ENCODE measurements around the gene ZNF124. TPM values are rescaled to one million over a fixed set of nuclear protein-coding genes. Genes with fewer than 3 reads are reported as not detected.
A peak's percentile ranks its signal among the peaks of the same experiment; 100 is the strongest.

Gene ZNF124
- total RNA-seq, 5 donors from 2014 or later (not counting 1 experiment from before 2014, with no cell fraction given) = 17.0 to 22.1 (median 18.3) TPM

- ChIA-PET CTCF (interaction anchor here in 1 of 2 donors (0.6 kb wide), 1 partner anchor 10 kb away, joined by 3 read pairs; no protein-coding TSS in a partner anchor), POLR2A (interaction anchor here in 1 of 2 donors (0.5 kb wide), 1 partner anchor 16 kb away, joined by 14 read pairs; the partner anchor contains the start of gene ZNF669)
- Histone ChIP-seq H3K9me3 (no peaks in the 10 kb centered on the region), H3K27ac (ENCODE audit: low read length) (no peak overlapping the region), H3K27me3 (replicated peaks in 1 of 2; ENCODE audit: control insufficient read depth in 2 of 2, extremely low read depth in 1 of 2, insufficient read depth in 2 of 2, low read length in 1 of 2) (peaks cover 0 to 5% of the 10 kb centered on the region in 2 experiments), H3K36me3 (ENCODE audit: control insufficient read depth in 2 of 2, extremely low read depth in 1 of 2, insufficient read depth in 1 of 2, low read length in 1 of 2) (no peaks in the 10 kb centered on the region), H3K4me1 (ENCODE audit: control insufficient read depth in 1 of 2, extremely low read depth in 1 of 2, insufficient read depth in 2 of 2, low read length in 2 of 2) (no peaks in the 10 kb centered on the region), H3K4me3 (ENCODE audit: control insufficient read depth in 1 of 2, extremely low read depth in 1 of 2, low read length in 1 of 2) (no peak overlapping the region)
- H3K27me3 Mint-ChIP-seq = peaks cover 0 to 3% of the 10 kb centered on the region in 2 donors
- H3K4me3 Mint-ChIP-seq = no peak overlapping the region
- H3K4me1 Mint-ChIP-seq = peaks cover 0 to 5% (median 2%) of the 10 kb centered on the region in 3 donors
- no peaks in the 10 kb centered on the region for H3K36me3 Mint-ChIP-seq
- no peak overlapping the region for H3K27ac Mint-ChIP-seq
- no peaks in the 10 kb centered on the region for H3K9me3 Mint-ChIP-seq
- DNase-seq (no peak), ATAC-seq (replicated peaks in 1 of 4) (no peak)
- WGBS (ENCODE audit: insufficient coverage) = 95% methylated on average over 20 of the region's 22 CpGs
These were observed 52.0 kb downstream of the ZNF124 start for GRCh38 chr1:247119600-247120407.

- Histone ChIP-seq H3K4me1 (ENCODE audit: control insufficient read depth in 1 of 2, extremely low read depth in 1 of 2, insufficient read depth in 2 of 2, low read length in 2 of 2) (no peaks in the 10 kb centered on the region), H3K4me3 (ENCODE audit: control insufficient read depth in 1 of 2, extremely low read depth in 1 of 2, low read length in 1 of 2) (no peak overlapping the region), H3K9me3 (no peaks in the 10 kb centered on the region), H3K27me3 (replicated peaks in 1 of 2; ENCODE audit: control insufficient read depth in 2 of 2, extremely low read depth in 1 of 2, insufficient read depth in 2 of 2, low read length in 1 of 2) (peaks cover 0 to 12% of the 10 kb centered on the region in 2 experiments), H3K36me3 (ENCODE audit: control insufficient read depth in 2 of 2, extremely low read depth in 1 of 2, insufficient read depth in 1 of 2, low read length in 1 of 2) (no peaks in the 10 kb centered on the region), H3K27ac (ENCODE audit: low read length) (no peak overlapping the region)
- Mint-ChIP-seq H3K4me1 (peaks cover 0 to 5% (median 2%) of the 10 kb centered on the region in 3 donors), H3K4me3 (no peak overlapping the region), H3K9me3 (no peaks in the 10 kb centered on the region), H3K27ac (no peak overlapping the region), H3K36me3 (no peaks in the 10 kb centered on the region), H3K27me3 (peaks cover 0 to 4% of the 10 kb centered on the region in 2 donors)
- ChIA-PET CTCF (interaction anchor here in 1 of 2 donors (0.6 kb wide), 1 partner anchor 9 kb away, joined by 3 read pairs; no protein-coding TSS in a partner anchor), POLR2A (no interaction called here)
- 76% methylated on average over 10 of the region's 11 CpGs for WGBS (ENCODE audit: insufficient coverage)
- DNase-seq (peak in 6 of 35 experiments; percentile 11 to 34 (median 24)), ATAC-seq (replicated peaks in 1 of 4) (peak in 2 of 4 experiments; percentile 20 to 28)
These were observed 52.8 kb downstream of the ZNF124 start for GRCh38 chr1:247118946-247119446.

GRCh38 chr1:247115545-247115944 lies 56.3 kb downstream of the ZNF124 start:
- peaks cover 12 to 19% of the 10 kb centered on the region in 2 donors for H3K27me3 Mint-ChIP-seq
- CTCF ChIA-PET = no interaction called here

GRCh38 chr1:247115141-247115510 lies 56.7 kb downstream of the ZNF124 start:
- no peak overlapping the region for H3K27ac Mint-ChIP-seq
- H3K4me1 Mint-ChIP-seq = peaks cover 5 to 12% (median 12%) of the 10 kb centered on the region in 3 donors
- H3K4me3 Mint-ChIP-seq = peak overlapping the region in 1 of 3 donors; percentile 18
- DNase-seq = no peak
- Histone ChIP-seq H3K36me3 (ENCODE audit: control insufficient read depth in 2 of 2, extremely low read depth in 1 of 2, insufficient read depth in 1 of 2, low read length in 1 of 2) (no peaks in the 10 kb centered on the region), H3K4me3 (ENCODE audit: control insufficient read depth in 1 of 2, extremely low read depth in 1 of 2, low read length in 1 of 2) (no peak overlapping the region), H3K9me3 (no peaks in the 10 kb centered on the region), H3K4me1 (ENCODE audit: control insufficient read depth in 1 of 2, extremely low read depth in 1 of 2, insufficient read depth in 2 of 2, low read length in 2 of 2) (peaks cover 6 to 18% of the 10 kb centered on the region in 2 experiments), H3K27me3 (replicated peaks in 1 of 2; ENCODE audit: control insufficient read depth in 2 of 2, extremely low read depth in 1 of 2, insufficient read depth in 2 of 2, low read length in 1 of 2) (peaks cover 4 to 44% of the 10 kb centered on the region in 2 experiments), H3K27ac (ENCODE audit: low read length) (no peak overlapping the region)
- ChIA-PET POLR2A (no interaction called here), CTCF (no interaction called here)
- H3K9me3 Mint-ChIP-seq = no peaks in the 10 kb centered on the region
- no peak for ATAC-seq (replicated peaks in 1 of 4)
- H3K36me3 Mint-ChIP-seq = no peaks in the 10 kb centered on the region
- 78% methylated on average over 6 of the region's 7 CpGs for WGBS (ENCODE audit: insufficient coverage)
- peaks cover 12 to 22% of the 10 kb centered on the region in 2 donors for H3K27me3 Mint-ChIP-seq

More at GRCh38 chr1:247115545-247115944, 56.3 kb downstream of the ZNF124 start:
- peaks cover 4 to 40% of the 10 kb centered on the region in 2 experiments for H3K27me3 ChIP-seq (replicated peaks in 1 of 2; ENCODE audit: control insufficient read depth in 2 of 2, extremely low read depth in 1 of 2, insufficient read depth in 2 of 2, low read length in 1 of 2)
- H3K9me3 ChIP-seq = no peaks in the 10 kb centered on the region
- DNase-seq (no peak), ATAC-seq (replicated peaks in 1 of 4) (no peak)
- 92% methylated on average over 6 of the region's 12 CpGs for WGBS (ENCODE audit: insufficient coverage)
- Mint-ChIP-seq H3K9me3 (no peaks in the 10 kb centered on the region), H3K4me3 (peak overlapping the region in 1 of 3 donors; percentile 18), H3K4me1 (peaks cover 5 to 11% (median 11%) of the 10 kb centered on the region in 3 donors), H3K27ac (no peak overlapping the region), H3K36me3 (no peaks in the 10 kb centered on the region)
- H3K36me3 ChIP-seq (ENCODE audit: control insufficient read depth in 2 of 2, extremely low read depth in 1 of 2, insufficient read depth in 1 of 2, low read length in 1 of 2) = no peaks in the 10 kb centered on the region
- POLR2A ChIA-PET = no interaction called here
- H3K4me3 ChIP-seq (ENCODE audit: control insufficient read depth in 1 of 2, extremely low read depth in 1 of 2, low read length in 1 of 2) = no peak overlapping the region
- peaks cover 4 to 15% of the 10 kb centered on the region in 2 experiments for H3K4me1 ChIP-seq (ENCODE audit: control insufficient read depth in 1 of 2, extremely low read depth in 1 of 2, insufficient read depth in 2 of 2, low read length in 2 of 2)
- no peak overlapping the region for H3K27ac ChIP-seq (ENCODE audit: low read length)

DNA sequence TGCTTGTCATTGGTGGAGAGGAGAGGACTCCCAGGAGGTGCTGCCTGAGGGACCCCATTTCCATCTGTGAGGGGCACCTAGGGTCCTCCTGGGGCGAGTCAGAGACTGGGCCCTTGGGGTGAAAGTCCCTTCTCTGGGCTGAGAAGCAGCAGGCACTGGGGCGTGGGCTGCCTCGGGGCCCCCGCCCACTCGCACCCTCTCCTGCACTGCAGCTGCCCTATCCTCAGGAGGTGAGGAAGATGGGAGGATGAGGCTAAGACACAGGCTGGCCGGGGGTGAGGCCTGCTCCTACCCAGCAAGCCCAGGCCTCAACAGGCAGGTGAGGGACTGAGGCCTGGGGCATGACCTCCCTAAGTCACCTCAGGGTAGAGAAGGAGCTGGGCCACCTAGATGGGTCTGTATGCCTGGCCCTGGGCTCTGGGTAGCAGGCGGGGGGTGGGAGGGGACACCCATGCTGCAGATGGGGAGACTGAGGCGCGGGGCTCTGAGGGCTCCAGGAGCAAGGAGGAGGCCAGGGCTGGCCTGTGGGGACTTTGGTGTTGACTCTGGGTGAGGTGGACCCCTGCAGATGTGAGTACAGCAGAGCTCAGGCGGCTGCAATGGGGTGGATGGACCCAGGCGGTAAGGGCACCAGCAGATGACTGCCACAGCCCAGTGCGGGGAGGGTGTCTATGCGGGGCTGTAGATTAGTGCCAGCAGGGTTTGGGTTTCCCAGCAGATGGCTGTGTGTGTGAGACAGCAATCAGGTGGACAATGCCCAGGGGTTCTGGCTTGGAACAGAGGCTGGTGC lies 57.3 kb downstream of the ZNF124 start:
- Histone ChIP-seq H3K36me3 (ENCODE audit: control insufficient read depth in 2 of 2, extremely low read depth in 1 of 2, insufficient read depth in 1 of 2, low read length in 1 of 2) (no peaks in the 10 kb centered on the region), H3K4me3 (ENCODE audit: control insufficient read depth in 1 of 2, extremely low read depth in 1 of 2, low read length in 1 of 2) (no peak overlapping the region), H3K27me3 (replicated peaks in 1 of 2; ENCODE audit: control insufficient read depth in 2 of 2, extremely low read depth in 1 of 2, insufficient read depth in 2 of 2, low read length in 1 of 2) (peaks cover 7 to 48% of the 10 kb centered on the region in 2 experiments), H3K4me1 (ENCODE audit: control insufficient read depth in 1 of 2, extremely low read depth in 1 of 2, insufficient read depth in 2 of 2, low read length in 2 of 2) (peaks cover 6 to 18% of the 10 kb centered on the region in 2 experiments), H3K9me3 (no peaks in the 10 kb centered on the region), H3K27ac (ENCODE audit: low read length) (no peak overlapping the region)
- Mint-ChIP-seq H3K4me3 (peak overlapping the region in 1 of 3 donors; percentile 18), H3K27ac (no peak overlapping the region), H3K9me3 (no peaks in the 10 kb centered on the region), H3K36me3 (peaks cover 3% of the 10 kb centered on the region), H3K4me1 (peaks cover 5 to 17% (median 16%) of the 10 kb centered on the region in 3 donors), H3K27me3 (peaks cover 17 to 28% of the 10 kb centered on the region in 2 donors)
- ATAC-seq (replicated peaks in 1 of 4) (no peak), DNase-seq (no peak)
- 92% methylated on average over 8 of the region's 13 CpGs for WGBS (ENCODE audit: insufficient coverage)
- CTCF ChIA-PET = no interaction called here
- POLR2A ChIA-PET = no interaction called here

- ATAC-seq (replicated peaks in 1 of 4) (no peak), DNase-seq (no peak)
- Mint-ChIP-seq H3K36me3 (peaks cover 3% of the 10 kb centered on the region), H3K27ac (no peak overlapping the region), H3K4me1 (peaks cover 5 to 19% (median 16%) of the 10 kb centered on the region in 3 donors), H3K27me3 (peaks cover 23 to 35% of the 10 kb centered on the region in 2 donors), H3K4me3 (peak overlapping the region in 1 of 3 donors; percentile 60), H3K9me3 (no peaks in the 10 kb centered on the region)
- ChIA-PET CTCF (no interaction called here), POLR2A (no interaction called here)
- Histone ChIP-seq H3K4me3 (ENCODE audit: control insufficient read depth in 1 of 2, extremely low read depth in 1 of 2, low read length in 1 of 2) (no peak overlapping the region), H3K27me3 (replicated peaks in 1 of 2; ENCODE audit: control insufficient read depth in 2 of 2, extremely low read depth in 1 of 2, insufficient read depth in 2 of 2, low read length in 1 of 2) (peaks cover 7 to 48% of the 10 kb centered on the region in 2 experiments), H3K4me1 (ENCODE audit: control insufficient read depth in 1 of 2, extremely low read depth in 1 of 2, insufficient read depth in 2 of 2, low read length in 2 of 2) (peaks cover 6 to 18% of the 10 kb centered on the region in 2 experiments), H3K36me3 (ENCODE audit: control insufficient read depth in 2 of 2, extremely low read depth in 1 of 2, insufficient read depth in 1 of 2, low read length in 1 of 2) (no peaks in the 10 kb centered on the region), H3K27ac (ENCODE audit: low read length) (no peak overlapping the region), H3K9me3 (no peaks in the 10 kb centered on the region)
- 95% methylated on average over 4 of the region's 5 CpGs for WGBS (ENCODE audit: insufficient coverage)
These were observed 58.0 kb downstream of the ZNF124 start for GRCh38 chr1:247113733-247114271.

Measured in T-cell (primary cell).